NT2/D1 (cell line): ENCODE results near the gene CFAP61.

Experiments used
- SUZ12 ChIP-seq: IDR thresholded peaks from 2 replicates; pipeline ENCODE4 v1.6.1; 2011; ENCODE audit not compliant: insufficient read length, insufficient read depth; ENCODE audit errors: extremely low read depth
- ZNF274 ChIP-seq: IDR thresholded peaks from 2 replicates; pipeline ENCODE4 v1.6.1; 2011; ENCODE audit warnings: mild to moderate bottlenecking, low read depth, low read length

DNA sequence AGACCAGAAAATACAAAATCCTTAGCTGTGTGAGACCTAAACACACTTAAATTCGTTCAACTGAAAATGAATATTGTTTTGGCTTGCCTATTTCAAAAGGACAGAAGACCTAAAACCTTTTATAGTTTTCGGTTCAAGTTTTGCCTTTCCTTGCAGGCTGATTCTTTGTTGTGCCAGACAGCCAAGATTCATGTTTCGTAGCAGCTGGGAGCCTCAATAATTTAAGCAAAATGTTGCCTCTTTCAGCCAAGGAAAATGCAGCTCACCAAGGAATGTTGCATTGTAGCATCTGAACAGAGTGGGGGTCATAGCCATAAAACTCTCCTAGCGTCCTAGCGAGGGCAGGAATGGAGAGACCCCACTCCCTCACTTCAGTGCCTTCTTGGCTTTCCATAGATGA, 223.3 kb downstream of the CFAP61 start:
- TF ChIP-seq SUZ12 (no peak), ZNF274 (no peak)
